Measurements from ENCODE around the gene ARMC6.

The ARMC6 gene

GRCh38 chr19:19054315-19054938 lies 21.0 kb downstream of the ARMC6 start:
- DNase-seq (ENCODE audit: low read depth): no peak

- no peak for DNase-seq (ENCODE audit: low read depth)
Measured at GRCh38 chr19:19054939-19055440, 21.6 kb downstream of the ARMC6 start.

GRCh38 chr19:19055701-19056100 lies 22.3 kb downstream of the ARMC6 start:
- no peak for DNase-seq (ENCODE audit: low read depth)

- no peak for DNase-seq (ENCODE audit: low read depth)
Measured at GRCh38 chr19:19056636-19057275, 23.4 kb downstream of the ARMC6 start.

GRCh38 chr19:19057317-19057716 lies 23.9 kb downstream of the ARMC6 start:
- DNase-seq (ENCODE audit: low read depth): no peak

- DNase-seq (ENCODE audit: low read depth): no peak
Measured at GRCh38 chr19:19057720-19058119, 24.3 kb downstream of the ARMC6 start.

GRCh38 chr19:19059018-19059836 lies 25.8 kb downstream of the ARMC6 start:
- no peak for DNase-seq (ENCODE audit: low read depth)

- no peak for DNase-seq (ENCODE audit: low read depth)
Measured at GRCh38 chr19:19059837-19060611, 26.6 kb downstream of the ARMC6 start.

- DNase-seq (ENCODE audit: low read depth): no peak
Measured at GRCh38 chr19:19061506-19061905, 28.1 kb downstream of the ARMC6 start.

- DNase-seq (ENCODE audit: low read depth): peak; percentile 20
Measured at GRCh38 chr19:19062454-19063182, 29.2 kb downstream of the ARMC6 start.

- peak; percentile 99 for DNase-seq (ENCODE audit: low read depth)
Measured at GRCh38 chr19:19063183-19064097, 30.0 kb downstream of the ARMC6 start, which contains the start of gene SLC25A42. Gene SLC25A42 (plus strand): TSS chr19:19063994. CDS start chr19:19096125, 32,131 bp downstream.

GRCh38 chr19:19064098-19064722 lies 30.8 kb downstream of the ARMC6 start:
- DNase-seq (ENCODE audit: low read depth): no peak

- no peak for DNase-seq (ENCODE audit: low read depth)
Measured at GRCh38 chr19:19064811-19065745, 31.7 kb downstream of the ARMC6 start.

GRCh38 chr19:19067276-19068072 lies 34.1 kb downstream of the ARMC6 start:
- no peak for DNase-seq (ENCODE audit: low read depth)

GRCh38 chr19:19068659-19069654 lies 35.6 kb downstream of the ARMC6 start:
- DNase-seq (ENCODE audit: low read depth): no peak

GRCh38 chr19:19071897-19072296 lies 38.5 kb downstream of the ARMC6 start:
- no peak for DNase-seq (ENCODE audit: low read depth)
